HepG2 (cell line): Measurements from ENCODE around the gene RHOV. TPM values are rescaled to one million over a fixed set of nuclear protein-coding genes. Genes with fewer than 3 reads are reported as not detected.

Experiments
- ARNTL ChIP-seq: sonication (generic); formaldehyde crosslinking; IDR thresholded peaks from 2 replicates; pipeline ENCODE4 v1.4.0; 2020; ENCODE audit warnings: mild to moderate bottlenecking, missing genetic modification reagents
- DBP ChIP-seq: sonication (generic); formaldehyde crosslinking; IDR thresholded peaks from 2 replicates; pipeline ENCODE4 v1.4.0; 2020; ENCODE audit warnings: missing genetic modification reagents; ENCODE audit errors: not compliant biosample characterization
- EHMT2 ChIP-seq: fragments of 200-600 bp; sonication (generic); IDR thresholded peaks from 2 replicates; pipeline ENCODE4 v1.7.0; 2017; ENCODE audit warnings: antibody characterized with exemption, low read depth, low read length, borderline replicate concordance
- ELF3 ChIP-seq: IDR thresholded peaks from 2 replicates; pipeline ENCODE4 v1.6.1; 2016; ENCODE audit warnings: missing genetic modification reagents, missing compliant biosample characterization
- GMEB2 ChIP-seq: IDR thresholded peaks from 2 replicates; pipeline ENCODE4 v1.6.1; 2016; ENCODE audit warnings: missing biosample characterization, missing genetic modification reagents, low read depth
- IRF2 ChIP-seq: IDR thresholded peaks from 2 replicates; pipeline ENCODE4 v1.6.1; 2018; ENCODE audit warnings: missing genetic modification reagents, missing compliant biosample characterization
- IRX3 ChIP-seq: sonication (generic); formaldehyde crosslinking; IDR thresholded peaks from 2 replicates; pipeline ENCODE4 v1.8.1; 2023; ENCODE audit warnings: mild to moderate bottlenecking, low read depth, missing genetic modification reagents, borderline replicate concordance
- KDM3A ChIP-seq: IDR thresholded peaks from 2 replicates; pipeline ENCODE4 v1.6.1; 2018; ENCODE audit warnings: low read depth, missing compliant biosample characterization
- MXD1 ChIP-seq: sonication (generic); formaldehyde crosslinking; IDR thresholded peaks from 2 replicates; pipeline ENCODE4 v1.4.0; 2020; ENCODE audit warnings: mild to moderate bottlenecking, missing genetic modification reagents
- NCOA1 ChIP-seq: sonication (generic); formaldehyde crosslinking; IDR thresholded peaks from 2 replicates; pipeline ENCODE4 v1.9.0; 2021; ENCODE audit warnings: missing genetic modification reagents
- NFYC ChIP-seq: IDR thresholded peaks from 2 replicates; pipeline ENCODE4 v1.6.1; 2016; ENCODE audit warnings: missing genetic modification reagents, missing compliant biosample characterization
- PAX8 ChIP-seq: sonication (generic); formaldehyde crosslinking; IDR thresholded peaks from 2 replicates; pipeline ENCODE4 v1.8.0; 2022; ENCODE audit warnings: mild to moderate bottlenecking, missing genetic modification reagents, borderline replicate concordance
- ZHX1 ChIP-seq: sonication (generic); formaldehyde crosslinking; IDR thresholded peaks from 2 replicates; pipeline ENCODE4 v1.8.1; 2022; ENCODE audit warnings: low read depth, mild to moderate bottlenecking, missing genetic modification reagents
- ZNF205 ChIP-seq: IDR thresholded peaks from 2 replicates; pipeline ENCODE4 v1.6.1; 2018; ENCODE audit warnings: missing biosample characterization, missing genetic modification reagents
- ZNF274 ChIP-seq: sonication (generic); formaldehyde crosslinking; IDR thresholded peaks from 2 replicates; pipeline ENCODE4 v1.5.1; 2020; ENCODE audit warnings: mild to moderate bottlenecking, missing genetic modification reagents
- ZNF44 ChIP-seq: sonication (generic); formaldehyde crosslinking; IDR thresholded peaks from 2 replicates; pipeline ENCODE4 v1.5.1; 2020; ENCODE audit warnings: mild to moderate bottlenecking, missing genetic modification reagents
- ZNF546 ChIP-seq: sonication (generic); formaldehyde crosslinking; conservative IDR thresholded peaks from 2 replicates; pipeline ENCODE4 v1.8.1; 2023; ENCODE audit warnings: mild to moderate bottlenecking, missing genetic modification reagents
- ZNF687 ChIP-seq: sonication (generic); formaldehyde crosslinking; IDR thresholded peaks from 2 replicates; pipeline ENCODE4 v1.5.1; 2020; ENCODE audit warnings: mild to moderate bottlenecking, missing genetic modification reagents, moderate library complexity
- polyA plus RNA-seq, 8 experiments: library from polyadenylated mRNA; depleted of rRNA in 3 of 8; stranded (reverse) in 7 of 8; unstranded in 1 of 8; fragments of >200 nt; fragmentation: Illumina TruSeq in 4 of 8; extraction: Trizol in 4 of 8; gene quantifications; 2 replicates each; pipeline versions ENCODE4 v1.2.1 to v1.2.3, GENCODE V29; 2011 to 2016; ENCODE audit warnings: low read depth in 4 of 8, missing spikeins in 1 of 8, mixed read lengths in 1 of 8; ENCODE audit not compliant: insufficient read depth in 1 of 8
- total RNA-seq, 5 experiments: library from RNA; depleted of rRNA; stranded (reverse); fragments of >200 nt; fragmentation: Illumina TruSeq; extraction: Trizol; gene quantifications; 2 replicates each; pipeline ENCODE4 v1.2.3, GENCODE V29; 2016; ENCODE audit warnings: low read depth in 1 of 5

RHOV gene
- total and polyA plus RNA-seq, 2 of the 13 experiments (the other 11 are each of a cell fraction or from before 2014, with no cell fraction given) = 0.17 to 0.18 TPM

- TF ChIP-seq ARNTL = 0 out of 2 replicates have a peak, but pooled peaks have one; percentile 16
- peak; percentile 19 for TF ChIP-seq ZNF44 (CRISPR knock-in tag)
- peak; percentile 46; the same call in 1 of the 2 replicates for TF ChIP-seq IRF2 (CRISPR knock-in tag)
- TF ChIP-seq PAX8 (CRISPR knock-in tag) = peak; percentile 56; the same call in 1 of the 2 replicates
- peak; percentile 35; the same call in 1 of the 2 replicates for TF ChIP-seq IRX3 (CRISPR knock-in tag)
- TF ChIP-seq ZNF274 (CRISPR knock-in tag) = peak; percentile 35
- peak; percentile 75; the same call in 1 of the 2 replicates for TF ChIP-seq ZNF546
- TF ChIP-seq GMEB2 (CRISPR knock-in tag) = peak; percentile 88
- peak; percentile 47; the same call in 1 of the 2 replicates for TF ChIP-seq NFYC (CRISPR knock-in tag)
- peak; percentile 95 for TF ChIP-seq ZNF687
- TF ChIP-seq ZNF205 (CRISPR knock-in tag) = no peak
- TF ChIP-seq DBP = no peak
- no peak for TF ChIP-seq EHMT2
- 0 out of 2 replicates have a peak, but pooled peaks have one; percentile 15 for TF ChIP-seq KDM3A
- TF ChIP-seq MXD1 (CRISPR knock-in tag) = peak; percentile 61
- TF ChIP-seq ELF3 = peak; percentile 80
- 0 out of 2 replicates have a peak, but pooled peaks have one; percentile 39 for TF ChIP-seq NCOA1 (CRISPR knock-in tag)
- TF ChIP-seq ZHX1 (CRISPR knock-in tag) = peak; percentile 78; the same call in 1 of the 2 replicates
These were observed 20.0 kb upstream of the RHOV start, which contains the start of gene VPS18 (continued) for GRCh38 chr15:40893733-40894680.
